HepG2 (cell line): Measurements from ENCODE around the gene SKIC2. TPM values are rescaled to one million over a fixed set of nuclear protein-coding genes. Genes with fewer than 3 reads are reported as not detected.

ENCODE experiments used
- BORCS8-MEF2B ChIP-seq: sonication (generic); formaldehyde crosslinking; IDR thresholded peaks from 2 replicates; pipeline ENCODE4 v1.8.0; 2022; ENCODE audit warnings: mild to moderate bottlenecking, missing genetic modification reagents
- ELF4 ChIP-seq: sonication (generic); formaldehyde crosslinking; IDR thresholded peaks from 2 replicates; pipeline ENCODE4 v1.5.0; 2020; ENCODE audit warnings: missing genetic modification reagents, mild to moderate bottlenecking, moderate library complexity, borderline replicate concordance
- FOXK1 ChIP-seq: sonication (generic); formaldehyde crosslinking; IDR thresholded peaks from 2 replicates; pipeline ENCODE4 v1.4.0; 2020; ENCODE audit warnings: low read depth, missing genetic modification reagents, borderline replicate concordance
- HNRNPK ChIP-seq: fragments of 200-400 bp; formaldehyde crosslinking; IDR thresholded peaks from 2 replicates; pipeline ENCODE4 v1.6.1; 2018; ENCODE audit warnings: low read length, low read depth, moderate library complexity, mild to moderate bottlenecking; ENCODE audit not compliant: poor library complexity, severe bottlenecking
- ISX ChIP-seq: sonication (generic); formaldehyde crosslinking; conservative IDR thresholded peaks from 2 replicates; pipeline ENCODE4 v1.5.0; 2020; ENCODE audit warnings: missing genetic modification reagents
- NFAT5 ChIP-seq: sonication (generic); formaldehyde crosslinking; IDR thresholded peaks from 2 replicates; pipeline ENCODE4 v1.4.0; 2020; ENCODE audit warnings: missing genetic modification reagents
- SMAD1 ChIP-seq: sonication (generic); formaldehyde crosslinking; IDR thresholded peaks from 2 replicates; pipeline ENCODE4 v1.4.0; 2020; ENCODE audit warnings: missing genetic modification reagents, low read depth, mild to moderate bottlenecking, borderline replicate concordance
- STAT6 ChIP-seq: sonication (generic); formaldehyde crosslinking; IDR thresholded peaks from 2 replicates; pipeline ENCODE4 v1.4.0; 2020; ENCODE audit warnings: missing genetic modification reagents, mild to moderate bottlenecking, borderline replicate concordance
- ZFP82 ChIP-seq: sonication (generic); formaldehyde crosslinking; IDR thresholded peaks from 2 replicates; pipeline ENCODE4 v1.5.1; 2020; ENCODE audit warnings: mild to moderate bottlenecking, missing genetic modification reagents, borderline replicate concordance
- ZNF235 ChIP-seq: sonication (generic); formaldehyde crosslinking; IDR thresholded peaks from 2 replicates; pipeline ENCODE4 v1.8.1; 2023; ENCODE audit warnings: mild to moderate bottlenecking, missing genetic modification reagents, borderline replicate concordance
- ZNF329 ChIP-seq: sonication (generic); formaldehyde crosslinking; IDR thresholded peaks from 2 replicates; pipeline ENCODE4 v1.9.0; 2021; ENCODE audit warnings: low read depth, mild to moderate bottlenecking, missing genetic modification reagents
- polyA plus RNA-seq, 8 experiments: library from polyadenylated mRNA; depleted of rRNA in 3 of 8; stranded (reverse) in 7 of 8; unstranded in 1 of 8; fragments of >200 nt; fragmentation: Illumina TruSeq in 4 of 8; extraction: Trizol in 4 of 8; gene quantifications; 2 replicates each; pipeline versions ENCODE4 v1.2.1 to v1.2.3, GENCODE V29; 2011 to 2016; ENCODE audit warnings: low read depth in 4 of 8, missing spikeins in 1 of 8, mixed read lengths in 1 of 8; ENCODE audit not compliant: insufficient read depth in 1 of 8
- total RNA-seq, 5 experiments: library from RNA; depleted of rRNA; stranded (reverse); fragments of >200 nt; fragmentation: Illumina TruSeq; extraction: Trizol; gene quantifications; 2 replicates each; pipeline ENCODE4 v1.2.3, GENCODE V29; 2016; ENCODE audit warnings: low read depth in 1 of 5
- TF ChIP-seq, protein P1 (sequence below): sonication (generic); formaldehyde crosslinking; IDR thresholded peaks from 2 replicates; pipeline ENCODE4 v1.4.0; 2020; ENCODE audit warnings: mild to moderate bottlenecking, missing genetic modification reagents
- TF ChIP-seq, protein P2 (sequence below): sonication (generic); formaldehyde crosslinking; IDR thresholded peaks from 2 replicates; pipeline ENCODE4 v1.4.0; 2020; ENCODE audit warnings: mild to moderate bottlenecking, missing genetic modification reagents, borderline replicate concordance

SKIC2 gene
- total and polyA plus RNA-seq, 2 of the 13 experiments (the other 11 are each of a cell fraction or from before 2014, with no cell fraction given) = 67.1 to 68.4 TPM

GRCh38 chr6:31927863-31928671 is 30.9 kb upstream of the SKIC2 start (continued):
- TF ChIP-seq NFAT5 (0 out of 2 replicates have a peak, but pooled peaks have one; percentile 32), SMAD1 (CRISPR knock-in tag) (no peak), ZNF329 (0 out of 2 replicates have a peak, but pooled peaks have one; percentile 59), FOXK1 (no peak), HNRNPK (no peak), ELF4 (CRISPR knock-in tag) (no peak), ZNF235 (CRISPR knock-in tag) (no peak), ZFP82 (CRISPR knock-in tag) (peak; percentile 64; the same call in 1 of the 2 replicates), ISX (no peak), BORCS8-MEF2B (no peak; the same call in 1 of the 2 replicates), STAT6 (CRISPR knock-in tag) (no peak)
- TF ChIP-seq, protein P1, sequence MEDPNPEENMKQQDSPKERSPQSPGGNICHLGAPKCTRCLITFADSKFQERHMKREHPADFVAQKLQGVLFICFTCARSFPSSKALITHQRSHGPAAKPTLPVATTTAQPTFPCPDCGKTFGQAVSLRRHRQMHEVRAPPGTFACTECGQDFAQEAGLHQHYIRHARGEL = no peak
- TF ChIP-seq, protein P2, sequence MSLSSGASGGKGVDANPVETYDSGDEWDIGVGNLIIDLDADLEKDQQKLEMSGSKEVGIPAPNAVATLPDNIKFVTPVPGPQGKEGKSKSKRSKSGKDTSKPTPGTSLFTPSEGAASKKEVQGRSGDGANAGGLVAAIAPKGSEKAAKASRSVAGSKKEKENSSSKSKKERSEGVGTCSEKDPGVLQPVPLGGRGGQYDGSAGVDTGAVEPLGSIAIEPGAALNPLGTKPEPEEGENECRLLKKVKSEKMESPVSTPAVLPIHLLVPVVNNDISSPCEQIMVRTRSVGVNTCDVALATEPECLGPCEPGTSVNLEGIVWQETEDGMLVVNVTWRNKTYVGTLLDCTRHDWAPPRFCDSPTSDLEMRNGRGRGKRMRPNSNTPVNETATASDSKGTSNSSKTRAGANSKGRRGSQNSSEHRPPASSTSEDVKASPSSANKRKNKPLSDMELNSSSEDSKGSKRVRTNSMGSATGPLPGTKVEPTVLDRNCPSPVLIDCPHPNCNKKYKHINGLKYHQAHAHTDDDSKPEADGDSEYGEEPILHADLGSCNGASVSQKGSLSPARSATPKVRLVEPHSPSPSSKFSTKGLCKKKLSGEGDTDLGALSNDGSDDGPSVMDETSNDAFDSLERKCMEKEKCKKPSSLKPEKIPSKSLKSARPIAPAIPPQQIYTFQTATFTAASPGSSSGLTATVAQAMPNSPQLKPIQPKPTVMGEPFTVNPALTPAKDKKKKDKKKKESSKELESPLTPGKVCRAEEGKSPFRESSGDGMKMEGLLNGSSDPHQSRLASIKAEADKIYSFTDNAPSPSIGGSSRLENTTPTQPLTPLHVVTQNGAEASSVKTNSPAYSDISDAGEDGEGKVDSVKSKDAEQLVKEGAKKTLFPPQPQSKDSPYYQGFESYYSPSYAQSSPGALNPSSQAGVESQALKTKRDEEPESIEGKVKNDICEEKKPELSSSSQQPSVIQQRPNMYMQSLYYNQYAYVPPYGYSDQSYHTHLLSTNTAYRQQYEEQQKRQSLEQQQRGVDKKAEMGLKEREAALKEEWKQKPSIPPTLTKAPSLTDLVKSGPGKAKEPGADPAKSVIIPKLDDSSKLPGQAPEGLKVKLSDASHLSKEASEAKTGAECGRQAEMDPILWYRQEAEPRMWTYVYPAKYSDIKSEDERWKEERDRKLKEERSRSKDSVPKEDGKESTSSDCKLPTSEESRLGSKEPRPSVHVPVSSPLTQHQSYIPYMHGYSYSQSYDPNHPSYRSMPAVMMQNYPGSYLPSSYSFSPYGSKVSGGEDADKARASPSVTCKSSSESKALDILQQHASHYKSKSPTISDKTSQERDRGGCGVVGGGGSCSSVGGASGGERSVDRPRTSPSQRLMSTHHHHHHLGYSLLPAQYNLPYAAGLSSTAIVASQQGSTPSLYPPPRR = 0 out of 2 replicates have a peak, but pooled peaks have one; percentile 20
